ENCODE results near the gene TRIM25.

TRIM25 gene

GRCh38 chr17:56925088-56925487 is 11.2 kb upstream of the TRIM25 start:
- DNase-seq = no peak

- DNase-seq = no peak
Observed at GRCh38 chr17:56919717-56920116, 5.9 kb upstream of the TRIM25 start.

DNA sequence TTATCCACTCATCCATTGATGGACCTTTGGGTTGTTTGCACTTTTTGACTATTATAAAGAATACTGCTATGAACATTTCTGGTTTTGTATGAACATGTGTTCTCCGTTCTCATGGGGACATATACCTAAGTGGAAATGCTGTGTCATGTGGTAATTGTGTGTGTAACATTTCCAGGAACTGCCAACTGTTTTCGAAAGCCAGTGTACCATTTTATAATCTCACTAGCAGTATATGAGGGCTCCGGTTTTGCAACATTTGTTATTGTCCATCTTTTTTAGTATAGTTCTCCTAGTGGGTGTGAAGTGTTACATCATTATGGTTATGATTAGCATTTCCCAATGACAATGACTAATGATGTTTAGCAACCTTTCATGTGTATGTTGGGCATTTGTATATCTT is 5.1 kb upstream of the TRIM25 start:
- DNase-seq = no peak

GRCh38 chr17:56917559-56918296 is 3.9 kb upstream of the TRIM25 start:
- no peak for DNase-seq

DNA sequence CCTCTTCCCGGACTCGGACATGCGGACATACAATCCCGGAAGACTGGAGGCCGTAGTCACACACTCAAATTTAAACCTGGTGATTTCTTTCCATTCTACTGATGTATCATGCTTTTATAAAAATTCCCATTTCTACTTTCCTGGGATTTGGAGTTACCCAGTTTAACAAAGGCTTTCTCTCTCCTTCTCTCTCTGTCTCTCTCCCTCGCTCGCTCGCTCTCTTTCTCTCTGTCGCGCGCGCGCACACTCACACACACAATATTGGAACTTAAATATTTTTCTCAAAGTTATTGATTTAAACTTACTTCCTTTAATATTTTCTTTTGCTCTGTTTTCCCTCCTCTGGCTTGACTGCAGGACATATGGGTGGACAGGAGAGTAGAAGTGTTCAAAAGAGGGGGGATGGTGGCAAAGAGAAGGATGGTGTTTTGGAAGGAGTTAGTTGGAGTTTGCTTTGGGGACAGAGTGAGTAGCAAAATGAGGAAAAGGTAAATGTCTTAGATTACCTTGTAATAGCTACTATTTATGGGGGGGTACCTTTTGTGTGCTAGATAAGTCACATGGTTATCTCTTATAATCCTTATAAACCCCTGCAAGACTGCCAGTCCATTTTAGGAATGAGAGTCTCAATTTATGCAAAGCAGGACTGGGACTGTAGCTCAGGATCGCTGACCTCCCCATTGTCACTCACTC is 878 bp upstream of the TRIM25 start:
- no peak for DNase-seq

DNA sequence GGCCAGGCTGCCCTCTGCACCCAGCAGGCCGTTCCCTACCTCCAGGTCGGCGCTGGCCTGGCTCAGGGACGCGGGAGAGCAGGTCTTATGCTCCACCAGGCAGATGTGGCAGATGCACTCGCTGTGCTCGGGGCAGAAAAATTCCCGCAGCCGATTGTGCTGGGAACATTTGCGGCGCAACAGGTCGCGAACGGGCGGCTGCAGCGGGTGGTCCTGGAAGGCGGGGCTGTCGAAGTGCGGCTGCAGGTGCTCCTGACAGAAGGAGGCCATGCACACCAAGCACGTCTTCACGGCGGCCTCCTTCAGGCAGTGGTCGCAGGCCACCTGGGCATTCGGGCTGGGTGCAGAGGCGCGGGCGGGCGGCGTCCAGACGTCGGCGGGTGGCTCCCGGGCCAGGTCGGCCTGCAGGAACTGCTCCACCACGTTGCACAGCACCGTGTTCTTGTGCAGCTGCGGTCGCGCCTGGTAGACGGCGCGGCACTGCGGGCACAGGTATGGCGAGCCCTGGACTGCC is 439 bp downstream of the TRIM25 start:
- no peak for DNase-seq

DNA sequence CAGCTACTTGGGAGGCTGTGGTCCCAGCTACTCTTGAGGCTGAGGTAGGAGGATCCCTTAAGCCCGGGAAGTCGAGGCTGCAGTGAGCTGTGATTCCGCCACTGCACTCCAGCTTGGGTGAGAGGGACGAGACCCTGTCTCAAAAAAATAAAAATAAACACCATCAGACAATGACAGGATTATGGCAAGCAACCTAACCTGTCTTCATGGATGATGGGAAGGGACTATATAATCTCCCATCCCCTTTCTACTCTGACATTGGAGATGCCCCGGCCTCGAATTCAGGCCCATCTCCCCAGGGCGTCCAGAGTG is 893 bp downstream of the TRIM25 start:
- DNase-seq = no peak

- no peak for DNase-seq
Observed at GRCh38 chr17:56912105-56912999, 1.5 kb downstream of the TRIM25 start.

DNA sequence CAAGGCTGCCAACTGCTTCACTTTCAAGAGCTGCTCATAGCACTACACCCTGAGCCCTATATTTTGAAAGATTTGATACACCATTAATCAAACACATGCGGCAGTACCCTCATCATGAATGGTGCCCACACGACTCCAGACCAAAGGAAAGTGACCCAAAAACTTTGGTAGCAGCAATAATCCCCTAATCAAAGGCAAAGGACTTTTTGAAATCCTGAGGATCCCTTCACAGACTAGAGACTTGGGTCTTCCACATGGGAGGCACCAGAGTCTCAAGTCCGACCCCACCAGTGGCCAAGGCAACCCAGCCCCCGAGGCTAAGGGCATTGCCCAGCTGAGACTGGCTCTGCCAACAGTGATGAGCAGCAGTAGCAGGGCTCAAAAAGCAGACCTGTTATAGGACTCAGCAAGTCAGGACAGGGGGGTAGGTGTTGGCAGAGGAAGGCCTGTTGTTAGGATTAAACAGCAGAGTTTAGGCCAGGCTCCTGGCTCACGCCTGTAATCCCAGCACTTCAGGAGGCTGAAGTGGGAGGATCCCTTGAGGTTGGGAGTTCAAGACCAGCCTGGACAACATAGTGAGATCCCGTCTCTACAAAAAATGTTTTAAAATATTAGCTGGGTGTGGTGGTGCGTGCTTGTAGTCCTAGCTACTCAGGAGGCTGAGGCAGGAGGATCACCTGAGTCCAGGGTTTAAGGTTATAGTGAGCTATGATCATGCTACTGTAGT is 3.2 kb downstream of the TRIM25 start:
- no peak for DNase-seq

DNA sequence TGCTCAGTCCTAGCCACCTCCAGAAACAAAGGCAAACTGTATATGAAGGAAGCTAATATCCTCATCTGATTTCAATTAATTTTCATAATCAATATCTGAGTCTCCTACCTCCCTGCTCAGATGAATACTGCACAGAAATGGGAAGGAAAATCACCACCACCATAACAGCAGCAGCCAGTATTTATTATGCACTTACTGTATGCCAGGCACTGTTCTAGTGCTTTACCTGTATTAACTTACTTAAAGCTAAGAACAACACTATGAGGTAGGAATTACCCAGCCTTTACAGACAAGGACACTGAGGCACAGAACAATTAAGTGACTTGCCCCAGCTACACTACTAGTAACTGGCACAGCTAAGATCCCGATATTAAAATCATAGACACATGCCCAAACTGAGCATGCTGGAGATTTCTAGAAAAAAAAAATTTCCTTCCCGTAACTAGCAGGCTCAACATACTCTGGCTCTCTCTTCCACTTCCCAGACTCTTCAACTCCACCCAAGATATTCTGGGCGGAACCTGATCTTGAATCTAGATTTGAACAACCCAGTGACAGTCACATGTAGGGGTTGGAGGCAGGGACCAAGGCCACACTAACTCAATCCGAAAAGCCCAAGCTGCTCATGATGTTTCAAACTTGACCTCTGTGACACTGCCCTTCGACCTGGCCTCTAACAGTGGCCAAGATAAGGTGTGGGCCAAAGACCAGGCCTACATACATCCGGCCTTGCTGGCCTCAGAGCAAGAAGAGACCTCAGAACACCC is 3.9 kb downstream of the TRIM25 start:
- DNase-seq = no peak

- peak; percentile 27 for DNase-seq
Observed at GRCh38 chr17:56908001-56908542, 5.8 kb downstream of the TRIM25 start.

- DNase-seq = no peak
Observed at GRCh38 chr17:56903560-56903959, 10.3 kb downstream of the TRIM25 start.

GRCh38 chr17:56902348-56902747 is 11.5 kb downstream of the TRIM25 start:
- no peak for DNase-seq

DNA sequence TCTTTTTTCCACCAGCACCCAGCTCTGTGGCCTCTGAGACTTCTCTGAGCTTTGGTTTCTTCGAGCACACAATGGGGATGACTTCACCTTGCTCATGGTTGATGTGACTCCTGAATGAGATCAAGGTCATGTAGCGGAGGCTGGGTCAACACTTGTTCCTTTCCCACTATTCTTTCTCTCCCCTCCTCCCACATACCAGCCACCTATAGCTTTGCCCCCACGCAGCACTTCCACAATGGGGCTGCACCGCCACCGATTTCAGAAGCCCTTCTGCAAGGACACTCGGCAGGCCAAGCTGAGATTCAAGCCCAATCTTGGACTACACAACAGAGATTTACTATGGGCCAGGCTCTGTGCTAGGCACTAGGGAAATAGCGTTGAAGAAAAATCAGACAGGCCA is 14.4 kb downstream of the TRIM25 start:
- DNase-seq = no peak

DNA sequence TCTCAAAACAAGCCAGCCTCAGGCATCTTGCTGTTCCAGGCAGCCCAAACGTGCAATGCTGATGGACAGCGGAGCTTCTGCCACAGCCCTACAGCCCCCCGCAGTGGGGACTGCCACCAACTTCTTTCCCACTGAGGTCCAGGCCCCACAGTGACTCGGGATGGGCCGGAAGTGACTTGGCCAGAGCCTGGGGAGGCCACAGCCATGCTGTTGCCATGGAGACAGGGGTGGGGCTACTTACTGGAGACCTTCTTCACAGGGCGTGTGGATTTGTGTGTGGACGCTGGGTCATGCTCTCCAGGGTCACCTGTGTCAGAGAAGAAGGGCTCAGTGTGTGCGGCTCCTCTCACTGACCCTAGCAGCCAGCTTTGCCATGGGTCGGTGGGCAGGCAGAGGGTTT is 15.0 kb downstream of the TRIM25 start:
- no peak for DNase-seq

GRCh38 chr17:56897646-56898424 is 16.0 kb downstream of the TRIM25 start:
- DNase-seq = no peak

DNA sequence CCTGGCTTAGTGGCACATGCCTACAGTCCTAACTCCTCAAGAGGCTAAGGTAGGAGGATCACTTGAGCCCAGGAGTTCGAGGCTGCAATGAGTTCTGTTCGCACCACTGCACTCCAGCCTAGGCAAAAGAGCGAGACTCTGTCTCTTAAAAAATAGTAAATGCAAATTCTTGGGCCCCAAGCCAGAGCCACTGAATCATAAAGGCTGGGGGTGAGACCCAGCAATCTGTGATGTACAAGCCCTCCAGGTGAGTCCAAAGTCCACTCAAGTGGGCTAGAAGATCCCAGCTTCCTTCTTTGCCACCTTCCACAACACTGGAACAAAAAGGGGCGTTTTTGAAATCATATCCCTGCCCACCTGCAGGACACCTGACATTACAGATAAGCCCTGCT is 16.9 kb downstream of the TRIM25 start:
- DNase-seq = no peak

DNA sequence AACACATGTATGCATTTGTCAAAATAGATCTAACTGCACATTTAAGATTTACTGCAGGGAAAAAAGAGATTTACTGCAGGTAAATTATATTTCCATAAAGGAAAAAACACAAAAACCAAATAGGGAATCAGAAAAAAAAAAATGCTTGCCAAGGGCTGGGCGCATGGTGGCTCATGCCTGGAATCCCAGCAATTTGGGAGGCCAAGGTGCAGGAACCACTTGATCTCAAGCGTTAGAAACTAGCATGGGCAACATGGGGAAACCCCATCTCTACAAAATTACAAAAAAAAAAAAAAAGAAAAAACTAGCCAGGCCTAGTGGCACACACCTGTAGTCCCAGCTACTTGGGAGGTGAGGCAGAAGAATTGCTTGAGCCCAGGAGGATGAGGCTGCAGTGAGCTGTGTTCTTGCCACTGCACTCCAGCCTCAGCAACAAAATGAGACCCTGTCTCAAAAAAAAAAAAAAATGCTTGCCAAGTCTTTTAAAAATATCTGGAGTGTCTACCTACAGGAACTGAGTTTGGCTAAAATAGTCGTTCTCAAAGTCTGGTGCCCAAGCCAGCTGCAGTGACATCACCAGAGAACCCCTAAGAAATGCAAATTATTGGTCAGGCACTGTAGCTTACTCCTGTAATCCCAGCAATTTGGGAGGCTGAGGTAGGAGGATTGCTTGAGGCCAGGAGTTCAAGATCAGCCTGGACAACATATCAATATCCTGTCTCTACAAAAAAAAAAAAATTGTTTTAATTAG is 17.5 kb downstream of the TRIM25 start:
- DNase-seq = no peak

- no peak for DNase-seq
Observed at GRCh38 chr17:56894859-56895455, 18.9 kb downstream of the TRIM25 start.

DNA sequence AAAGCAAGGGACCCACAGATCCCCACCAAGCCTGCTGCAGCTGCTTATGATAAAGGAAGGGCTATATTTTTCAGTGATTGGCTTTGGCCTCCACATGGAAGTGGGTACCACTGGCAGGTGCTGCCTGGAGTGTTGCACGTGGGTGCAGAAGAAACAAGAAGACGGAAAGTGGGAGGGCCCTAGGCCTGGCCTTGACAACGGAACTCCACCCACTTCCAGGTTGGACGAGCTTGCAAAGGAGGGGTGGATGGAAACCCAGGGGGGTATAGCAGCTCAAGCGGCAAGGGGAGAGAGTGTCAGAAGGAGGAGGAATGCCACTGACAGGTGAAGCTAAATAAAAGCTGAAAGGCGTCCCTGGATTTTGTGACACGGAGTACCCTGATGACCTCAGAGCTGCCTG is 20.3 kb downstream of the TRIM25 start:
- DNase-seq = no peak

Measured in CD4-positive, alpha-beta T cell treated with Interleukin-12 subunit alpha and Interleukin-12 subunit beta, for 1 hour (primary cell).